Loucy (cell line): ENCODE measurements around the gene PGA4.
"Not testable (repeated sequence)": the region's sequence is repeated elsewhere in the genome, so short reads cannot be mapped to it uniquely, and the experiment has no call there.

Experiments
- H2AFZ ChIP-seq: fragments of 200-600 bp; sonication (generic); 2 replicates; pipeline ENCODE4 v1.6.0; 2016; ENCODE audit warnings: antibody characterized with exemption, mild to moderate bottlenecking, low read length, moderate library complexity
- H3F3A ChIP-seq: fragments of 200-600 bp; 2 replicates; pipeline ENCODE4 v1.6.0; 2016; ENCODE audit warnings: antibody characterized with exemption, low read depth, mild to moderate bottlenecking
- H3K27me3 ChIP-seq: fragments of 200-600 bp; sonication (generic); 2 replicates; pipeline ENCODE4 v1.6.1; 2014; ENCODE audit warnings: low read length, mild to moderate bottlenecking; ENCODE audit not compliant: insufficient read depth, poor library complexity, severe bottlenecking
- H3K36me3 ChIP-seq: fragments of 200-600 bp; sonication (generic); 2 replicates; pipeline ENCODE4 v1.6.1; 2016; ENCODE audit warnings: low read length; ENCODE audit not compliant: insufficient read depth
- H3K4me1 ChIP-seq: fragments of 200-600 bp; sonication (generic); 2 replicates; pipeline ENCODE4 v1.5.1; 2014; ENCODE audit warnings: low read length, mild to moderate bottlenecking; ENCODE audit not compliant: insufficient read depth, poor library complexity, severe bottlenecking
- H3K4me2 ChIP-seq: fragments of 200-600 bp; sonication (generic); 2 replicates; pipeline ENCODE4 v1.6.0; 2014; ENCODE audit warnings: antibody characterized with exemption, low read length, low read depth, mild to moderate bottlenecking; ENCODE audit not compliant: poor library complexity, severe bottlenecking
- H3K4me3 ChIP-seq: fragments of 200-600 bp; sonication (generic); 2 replicates; pipeline ENCODE4 v1.5.1; 2014; ENCODE audit warnings: low read length, mild to moderate bottlenecking, mixed read lengths; ENCODE audit not compliant: poor library complexity, severe bottlenecking
- H3K79me2 ChIP-seq: fragments of 200-600 bp; sonication (generic); 2 replicates; pipeline ENCODE4 v1.6.1; 2014; ENCODE audit warnings: low read length; ENCODE audit not compliant: insufficient read depth
- H3K9ac ChIP-seq: fragments of 200-600 bp; sonication (generic); 2 replicates; pipeline ENCODE4 v1.6.0; 2014; ENCODE audit warnings: mild to moderate bottlenecking, low read depth, low read length, moderate library complexity; ENCODE audit not compliant: poor library complexity, severe bottlenecking
- H3K9me2 ChIP-seq: fragments of 200-600 bp; sonication (generic); replicated peaks from 2 replicates; pipeline ENCODE4 v1.6.1; 2016; ENCODE audit warnings: low read depth, low read length, mixed read lengths
- H3K9me3 ChIP-seq: fragments of 200-600 bp; sonication (generic); 2 replicates; pipeline ENCODE4 v1.6.1; 2014; ENCODE audit warnings: mild to moderate bottlenecking, antibody characterized with exemption, low read length, low read depth; ENCODE audit not compliant: insufficient read depth
- H4K20me1 ChIP-seq: fragments of 200-600 bp; sonication (generic); 2 replicates; pipeline ENCODE4 v1.6.0; 2014; ENCODE audit warnings: antibody characterized with exemption, low read length, mild to moderate bottlenecking; ENCODE audit not compliant: insufficient read depth, poor library complexity, severe bottlenecking

Gene PGA4

DNA sequence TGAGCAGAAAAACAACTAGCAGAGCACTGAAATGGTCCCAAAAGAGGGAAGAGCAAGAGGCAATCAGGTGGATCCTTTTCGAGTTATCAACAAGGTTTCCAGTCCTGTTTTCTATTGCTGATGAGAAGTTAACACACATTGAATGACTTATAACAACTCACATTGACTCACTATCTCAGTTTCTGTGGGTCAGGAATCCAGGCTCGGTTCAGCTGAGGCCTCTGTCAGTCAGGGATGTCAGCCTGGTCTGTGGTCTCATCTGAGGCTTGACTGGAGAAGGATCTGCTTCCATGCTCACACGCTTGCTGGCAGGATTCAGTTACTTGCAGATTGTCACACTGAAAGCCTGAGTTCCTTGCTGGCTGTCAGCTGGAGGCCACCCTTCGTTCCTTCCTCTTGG is 15.0 kb downstream of the PGA4 start:
- not testable (repeated sequence) for H3K4me2 ChIP-seq, H3K27me3 ChIP-seq, H4K20me1 ChIP-seq, H3K9me3 ChIP-seq, H2AFZ ChIP-seq, H3K36me3 ChIP-seq, H3K9ac ChIP-seq, H3K4me3 ChIP-seq, H3K4me1 ChIP-seq, H3F3A ChIP-seq, H3K9me2 ChIP-seq, H3K79me2 ChIP-seq

DNA sequence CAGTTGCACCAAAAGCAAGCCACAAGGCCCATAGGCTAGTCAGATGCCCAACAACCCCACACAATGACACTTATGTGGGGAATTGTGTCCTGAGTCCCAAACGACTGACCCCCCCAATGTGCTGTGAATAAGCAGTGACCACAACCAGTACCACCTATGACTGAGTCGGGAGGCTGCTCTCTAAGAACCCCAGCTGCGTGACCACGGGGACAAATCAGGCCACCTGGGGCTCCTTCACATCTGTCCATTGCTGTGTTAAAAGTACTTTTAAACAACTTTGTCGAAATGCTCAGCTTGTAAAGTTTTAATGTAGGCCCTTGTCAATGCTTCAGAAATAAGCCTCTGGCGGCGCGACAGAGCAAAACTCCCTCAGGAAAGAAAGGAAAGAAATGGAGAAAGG is 18.1 kb downstream of the PGA4 start:
- H3K4me1 ChIP-seq, H3K36me3 ChIP-seq, H3K27me3 ChIP-seq, H2AFZ ChIP-seq, H3K4me2 ChIP-seq, H4K20me1 ChIP-seq, H3K4me3 ChIP-seq, H3K79me2 ChIP-seq, H3K9me2 ChIP-seq, H3F3A ChIP-seq, H3K9me3 ChIP-seq, H3K9ac ChIP-seq: not testable (repeated sequence)

DNA sequence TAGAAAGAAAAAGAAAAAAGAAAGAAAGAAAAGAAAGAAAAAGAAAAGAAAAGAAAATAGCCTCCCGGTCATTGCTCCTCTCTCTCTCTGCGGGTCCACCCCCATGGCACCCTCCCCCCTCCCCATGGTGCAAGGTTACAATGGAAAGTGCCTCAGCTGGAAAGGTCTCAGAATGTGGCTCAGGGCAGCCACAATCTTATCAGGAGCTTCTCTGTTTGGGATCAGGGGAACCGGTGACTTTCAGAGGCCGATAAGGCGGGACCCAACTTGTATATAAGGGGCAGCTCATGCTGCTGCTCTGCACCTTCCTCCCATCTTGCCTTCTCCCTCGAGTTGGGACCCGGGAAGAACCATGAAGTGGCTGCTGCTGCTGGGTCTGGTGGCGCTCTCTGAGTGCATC is 18.7 kb downstream of the PGA4 start, which contains the start of gene PGA5:
Gene PGA5 (plus strand): TSS at position 301 of the 400 bp plus-strand sequence. CDS start 52 bp downstream, at position 353.
- H3K4me3 ChIP-seq, H3K9me3 ChIP-seq, H3K27me3 ChIP-seq, H3K4me2 ChIP-seq, H3K79me2 ChIP-seq, H3K9me2 ChIP-seq, H4K20me1 ChIP-seq, H3K9ac ChIP-seq, H3K36me3 ChIP-seq, H3F3A ChIP-seq, H3K4me1 ChIP-seq, H2AFZ ChIP-seq: not testable (repeated sequence)

GRCh38 chr11:61241526-61241925 is 19.4 kb downstream of the PGA4 start:
- not testable (repeated sequence) for H3F3A ChIP-seq, H3K79me2 ChIP-seq, H3K4me3 ChIP-seq, H4K20me1 ChIP-seq, H3K9me3 ChIP-seq, H3K4me1 ChIP-seq, H3K4me2 ChIP-seq, H3K9ac ChIP-seq, H3K36me3 ChIP-seq, H3K27me3 ChIP-seq, H3K9me2 ChIP-seq, H2AFZ ChIP-seq

GRCh38 chr11:61245284-61245964 is 23.3 kb downstream of the PGA4 start:
- H3K79me2 ChIP-seq, H3K4me3 ChIP-seq, H3K9ac ChIP-seq: not testable (repeated sequence)

DNA sequence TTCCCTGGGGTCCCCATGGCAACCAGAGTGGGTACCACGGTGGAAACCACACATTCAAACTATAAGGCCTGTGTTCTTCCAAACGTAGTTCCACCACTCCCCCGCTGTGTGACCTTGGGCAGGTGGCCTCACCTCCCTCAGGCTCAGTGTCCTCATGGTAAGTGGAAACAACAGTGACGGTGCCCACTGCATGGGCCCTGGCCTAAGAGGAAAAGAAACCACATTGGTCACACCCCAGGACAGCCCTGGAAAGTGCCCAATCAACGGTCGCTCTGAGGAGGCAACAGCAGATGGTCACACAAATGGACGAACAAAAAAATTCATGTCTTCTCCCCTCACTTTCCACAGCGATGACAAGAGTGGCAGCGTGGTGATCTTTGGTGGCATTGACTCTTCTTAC is 25.9 kb downstream of the PGA4 start:
- not testable (repeated sequence) for H3K9me2 ChIP-seq, H4K20me1 ChIP-seq, H3F3A ChIP-seq, H2AFZ ChIP-seq, H3K4me2 ChIP-seq, H3K27me3 ChIP-seq, H3K4me3 ChIP-seq, H3K79me2 ChIP-seq, H3K9ac ChIP-seq, H3K36me3 ChIP-seq, H3K9me3 ChIP-seq, H3K4me1 ChIP-seq

More at GRCh38 chr11:61245284-61245964, 23.3 kb downstream of the PGA4 start:
- not testable (repeated sequence) for H3K36me3 ChIP-seq, H3K9me3 ChIP-seq, H3K27me3 ChIP-seq, H4K20me1 ChIP-seq, H3K4me2 ChIP-seq, H3K4me1 ChIP-seq, H3K9me2 ChIP-seq, H3F3A ChIP-seq, H2AFZ ChIP-seq

GRCh38 chr11:61249201-61249600 is 27.1 kb downstream of the PGA4 start:
- H3F3A ChIP-seq, H3K36me3 ChIP-seq, H3K9me2 ChIP-seq, H3K4me3 ChIP-seq, H3K9ac ChIP-seq, H3K9me3 ChIP-seq, H3K27me3 ChIP-seq, H3K79me2 ChIP-seq, H3K4me1 ChIP-seq, H4K20me1 ChIP-seq, H2AFZ ChIP-seq, H3K4me2 ChIP-seq: not testable (repeated sequence)
